Measurements from ENCODE around the gene DIAPH2. TPM values are rescaled to one million over a fixed set of nuclear protein-coding genes. Genes with fewer than 3 reads are reported as not detected.

DIAPH2 gene
- total and polyA plus RNA-seq, 9 of the 15 experiments (the other 6 are each of a cell fraction or from before 2014, with no cell fraction given) = 0.01 to 0.18 (median 0.07) TPM; not detected in 1

GRCh38 chrX:97027384-97027922 is 342.8 kb downstream of the DIAPH2 start:
- FAIRE-seq = no peak
- in situ Hi-C loops (cut with MboI) = no loop called here
- POLR2A ChIA-PET = no interaction called here

More at GRCh38 chrX:97027384-97027922, 342.8 kb downstream of the DIAPH2 start:
- DNase-seq (ENCODE audit: extremely low read depth in 1 of 4, low spot score in 3 of 4) (no peak), ATAC-seq (no peak)
- Histone ChIP-seq H3K4me2 (ENCODE audit: insufficient read depth, low read length) (no peak overlapping the region), H3K9ac (ENCODE audit: insufficient read depth in 1 of 2, low read depth in 2 of 2, low read length in 2 of 2) (no peak overlapping the region), H3K79me2 (ENCODE audit: control insufficient read depth, insufficient read depth, low read length) (no peaks in the 10 kb centered on the region), H3K36me3 (ENCODE audit: control insufficient read depth, insufficient read depth, low read length) (no peaks in the 10 kb centered on the region), H3K4me1 (replicated peaks in 1 of 2; ENCODE audit: control insufficient read depth in 2 of 2, insufficient read depth in 2 of 2, low read length in 2 of 2) (no peaks in the 10 kb centered on the region), H3K27me3 (ENCODE audit: control insufficient read depth in 2 of 2, insufficient read depth in 2 of 2, low read length in 2 of 2) (no peaks in the 10 kb centered on the region), H4K20me1 (replicated peaks; ENCODE audit: control insufficient read depth, insufficient read depth, low read length) (no peaks in the 10 kb centered on the region), H3K27ac (ENCODE audit: extremely low read depth, low read depth, low read length) (no peak overlapping the region), H3K9me1 (ENCODE audit: control insufficient read depth, insufficient read depth, low read length) (no peaks in the 10 kb centered on the region), H2AFZ (ENCODE audit: low read depth, low read length) (no peak overlapping the region), H3K9me3 (replicated peaks; ENCODE audit: control insufficient read depth, insufficient read depth, low read depth, low read length) (no peaks in the 10 kb centered on the region), H3K4me3 (no peak overlapping the region)
- CTCF ChIA-PET (ENCODE audit: low intra/inter-chr PET ratio) = no interaction called here
- intact Hi-C loops (cut with micrococcal nuclease) = no loop called here
- WGBS (ENCODE audit: insufficient coverage, low coverage, missing lambda C conversion rate) = 2% methylated on average over 6 of the region's 6 CpGs
- no TSS peak for BruUV-seq (replicated peaks)
- TF ChIP-seq MTA1 (IDR thresholded peaks at IDR 0.05; ENCODE audit: borderline replicate concordance) (no peak), ZNF431 (CRISPR knock-in tag; IDR thresholded peaks at IDR 0.05) (no peak), RERE (CRISPR knock-in tag; IDR thresholded peaks at IDR 0.05; ENCODE audit: borderline replicate concordance) (no peak)
